ENCODE data around the gene ICA1L.
"Not testable (repeated sequence)": the region's sequence is repeated elsewhere in the genome, so short reads cannot be mapped to it uniquely, and the experiment has no call there.

ICA1L gene

DNA sequence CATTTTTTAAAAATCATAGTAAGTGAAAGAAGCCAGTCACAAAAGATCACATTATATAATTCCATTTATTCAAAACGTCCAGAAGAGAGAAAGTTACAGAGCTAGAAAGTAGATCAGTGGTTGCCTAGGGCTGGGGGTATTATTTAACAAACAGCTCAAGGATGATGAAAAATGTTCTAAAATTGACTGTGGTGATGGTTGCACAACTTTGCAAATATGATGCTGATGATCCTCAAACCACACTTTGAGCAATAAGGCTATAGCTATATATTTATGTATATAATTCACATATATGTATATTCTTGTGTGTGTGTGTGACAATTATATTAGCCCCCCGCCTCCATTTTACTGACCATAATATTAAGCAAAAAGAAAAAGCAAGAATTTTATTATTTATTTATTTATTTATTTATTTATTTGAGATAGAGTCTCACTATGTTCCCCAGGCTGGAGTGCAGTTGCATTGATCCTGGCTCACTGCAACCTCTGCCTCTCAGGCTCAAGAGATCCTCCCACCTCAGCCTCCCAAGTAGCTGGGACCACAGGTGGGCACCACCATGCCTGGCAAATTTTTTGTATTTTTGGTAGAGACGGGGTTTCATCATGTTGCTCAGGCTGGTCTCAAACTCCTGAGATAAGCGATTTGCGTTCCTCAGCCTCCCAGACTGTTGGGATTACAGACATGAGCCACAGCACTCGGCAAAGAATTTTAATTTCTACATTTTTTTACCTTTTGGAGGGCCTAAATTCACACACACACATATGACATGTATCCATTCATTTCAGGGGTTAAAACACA is 38.0 kb upstream of the ICA1L start:
- POLR2A ChIA-PET = interaction anchor here (1.6 kb wide), 1 partner anchor 105 kb away, joined by 3 read pairs; the partner anchor contains the start of gene NBEAL1
- CTCF ChIA-PET = interaction anchor here (0.9 kb wide), 1 partner anchor 906 kb away, joined by 4 read pairs; no protein-coding TSS in a partner anchor
- no peak for DNase-seq (ENCODE audit: extremely low spot score)
- TF ChIP-seq FOXK2 (IDR thresholded peaks at IDR 0.05) (no peak), TARDBP (IDR thresholded peaks at IDR 0.05) (no peak), CTBP1 (IDR thresholded peaks at IDR 0.05; ENCODE audit: borderline replicate concordance) (no peak), HDGF (IDR thresholded peaks at IDR 0.05; ENCODE audit: borderline replicate concordance) (no peak), BHLHE40 (IDR thresholded peaks at IDR 0.05; ENCODE audit: borderline replicate concordance) (no peak), ZNF384 (IDR thresholded peaks at IDR 0.05) (no peak), NFRKB (IDR thresholded peaks at IDR 0.05) (no peak), LEF1 (IDR thresholded peaks at IDR 0.05; ENCODE audit: borderline replicate concordance) (no peak), L3MBTL2 (conservative IDR thresholded peaks at IDR 0.05) (no peak), ARNT (IDR thresholded peaks at IDR 0.05) (no peak), SUZ12 (IDR thresholded peaks at IDR 0.05) (no peak), FOXA1 (IDR thresholded peaks at IDR 0.05) (no peak), ELF4 (IDR thresholded peaks at IDR 0.05) (no peak), SP1 (IDR thresholded peaks at IDR 0.05) (no peak)
- TF ChIP-seq, protein P1, sequence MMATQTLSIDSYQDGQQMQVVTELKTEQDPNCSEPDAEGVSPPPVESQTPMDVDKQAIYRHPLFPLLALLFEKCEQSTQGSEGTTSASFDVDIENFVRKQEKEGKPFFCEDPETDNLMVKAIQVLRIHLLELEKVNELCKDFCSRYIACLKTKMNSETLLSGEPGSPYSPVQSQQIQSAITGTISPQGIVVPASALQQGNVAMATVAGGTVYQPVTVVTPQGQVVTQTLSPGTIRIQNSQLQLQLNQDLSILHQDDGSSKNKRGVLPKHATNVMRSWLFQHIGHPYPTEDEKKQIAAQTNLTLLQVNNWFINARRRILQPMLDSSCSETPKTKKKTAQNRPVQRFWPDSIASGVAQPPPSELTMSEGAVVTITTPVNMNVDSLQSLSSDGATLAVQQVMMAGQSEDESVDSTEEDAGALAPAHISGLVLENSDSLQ (IDR thresholded peaks at IDR 0.05) = no peak

DNA sequence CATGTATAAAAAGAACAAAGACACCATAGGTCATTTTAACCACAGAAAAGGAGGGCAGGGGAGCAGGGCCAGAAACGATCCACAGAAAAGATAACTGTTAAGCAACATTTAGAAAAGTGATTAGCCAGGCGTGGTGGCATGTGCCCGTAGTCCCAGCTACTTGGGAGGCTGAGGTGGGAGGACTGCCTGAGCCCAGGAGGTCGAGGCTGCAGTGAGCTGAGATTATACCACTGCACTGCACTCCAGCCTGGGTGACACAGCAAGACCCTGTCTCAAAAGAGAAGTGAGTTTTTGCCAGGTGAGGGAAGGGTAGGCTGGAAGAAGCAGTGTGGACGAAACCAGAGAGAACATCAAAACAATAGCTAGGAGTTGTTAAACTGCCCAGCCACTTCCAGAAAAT is 36.6 kb upstream of the ICA1L start:
- TF ChIP-seq SUZ12 (IDR thresholded peaks at IDR 0.05) (no peak), CTBP1 (IDR thresholded peaks at IDR 0.05; ENCODE audit: borderline replicate concordance) (no peak), HDGF (IDR thresholded peaks at IDR 0.05; ENCODE audit: borderline replicate concordance) (no peak), L3MBTL2 (conservative IDR thresholded peaks at IDR 0.05) (no peak), SP1 (IDR thresholded peaks at IDR 0.05) (no peak), ARNT (IDR thresholded peaks at IDR 0.05) (no peak), TARDBP (IDR thresholded peaks at IDR 0.05) (no peak), NFRKB (IDR thresholded peaks at IDR 0.05) (no peak), ELF4 (IDR thresholded peaks at IDR 0.05) (no peak), FOXM1 (IDR thresholded peaks at IDR 0.05; ENCODE audit: borderline replicate concordance) (no peak), LEF1 (IDR thresholded peaks at IDR 0.05; ENCODE audit: borderline replicate concordance) (no peak), FOXA1 (IDR thresholded peaks at IDR 0.05) (no peak), FOXK2 (IDR thresholded peaks at IDR 0.05) (no peak), ZNF384 (IDR thresholded peaks at IDR 0.05) (no peak), BHLHE40 (IDR thresholded peaks at IDR 0.05; ENCODE audit: borderline replicate concordance) (no peak)
- TF ChIP-seq, protein P1 (IDR thresholded peaks at IDR 0.05) = no peak
- DNase-seq (ENCODE audit: extremely low spot score) = no peak
- ChIA-PET POLR2A (no interaction called here), CTCF (no interaction called here)

DNA sequence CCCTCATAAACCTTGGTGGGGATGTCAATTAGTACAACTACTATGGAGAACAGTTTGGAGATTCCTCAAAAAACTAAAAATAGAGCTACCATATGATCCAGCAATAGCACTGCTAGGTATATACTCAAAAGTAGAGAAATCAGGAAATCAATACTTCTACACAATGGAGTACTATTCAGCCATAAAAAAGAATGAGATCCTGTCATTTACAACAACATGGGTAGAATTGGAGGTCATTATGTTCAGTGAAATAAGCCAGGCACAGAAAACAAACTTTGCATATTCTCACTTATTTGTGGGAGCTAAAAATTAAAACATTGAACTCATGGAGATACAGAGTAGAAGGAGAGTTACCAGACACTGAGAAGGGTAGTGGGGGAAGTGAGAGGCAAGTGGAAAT is 33.9 kb upstream of the ICA1L start:
- CTCF ChIA-PET; POLR2A ChIA-PET; DNase-seq (ENCODE audit: extremely low spot score): not testable (repeated sequence)

DNA sequence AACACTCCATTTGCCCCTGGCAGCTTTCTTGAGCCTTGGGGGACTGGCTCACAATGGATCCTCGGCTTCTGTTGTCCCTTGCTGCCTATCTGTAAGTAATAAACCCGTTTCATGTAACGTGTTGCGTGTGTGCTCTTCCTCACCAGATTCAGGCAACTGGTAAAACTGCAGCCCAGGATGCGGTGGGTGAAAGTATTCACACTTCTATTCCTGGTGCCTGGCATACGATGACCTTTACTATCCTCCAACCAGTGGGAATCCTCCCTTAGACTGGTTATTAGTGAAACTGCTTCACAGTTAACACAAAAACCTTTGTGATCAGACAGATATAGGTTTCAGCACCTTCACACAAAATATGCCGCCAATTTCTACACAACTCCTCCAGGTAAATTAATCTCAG is 13.6 kb upstream of the ICA1L start:
- ChIA-PET POLR2A (no interaction called here), CTCF (no interaction called here)
- TF ChIP-seq NFRKB (IDR thresholded peaks at IDR 0.05) = no peak
- no peak for TF ChIP-seq ZNF384 (IDR thresholded peaks at IDR 0.05)
- no peak for TF ChIP-seq CTBP1 (IDR thresholded peaks at IDR 0.05; ENCODE audit: borderline replicate concordance)
- no peak for TF ChIP-seq FOXM1 (IDR thresholded peaks at IDR 0.05; ENCODE audit: borderline replicate concordance)
- TF ChIP-seq ELF4 (IDR thresholded peaks at IDR 0.05) = no peak
- TF ChIP-seq, protein P1 (IDR thresholded peaks at IDR 0.05) = no peak
- TF ChIP-seq L3MBTL2 (conservative IDR thresholded peaks at IDR 0.05) = no peak
- no peak for DNase-seq (ENCODE audit: extremely low spot score)

DNA sequence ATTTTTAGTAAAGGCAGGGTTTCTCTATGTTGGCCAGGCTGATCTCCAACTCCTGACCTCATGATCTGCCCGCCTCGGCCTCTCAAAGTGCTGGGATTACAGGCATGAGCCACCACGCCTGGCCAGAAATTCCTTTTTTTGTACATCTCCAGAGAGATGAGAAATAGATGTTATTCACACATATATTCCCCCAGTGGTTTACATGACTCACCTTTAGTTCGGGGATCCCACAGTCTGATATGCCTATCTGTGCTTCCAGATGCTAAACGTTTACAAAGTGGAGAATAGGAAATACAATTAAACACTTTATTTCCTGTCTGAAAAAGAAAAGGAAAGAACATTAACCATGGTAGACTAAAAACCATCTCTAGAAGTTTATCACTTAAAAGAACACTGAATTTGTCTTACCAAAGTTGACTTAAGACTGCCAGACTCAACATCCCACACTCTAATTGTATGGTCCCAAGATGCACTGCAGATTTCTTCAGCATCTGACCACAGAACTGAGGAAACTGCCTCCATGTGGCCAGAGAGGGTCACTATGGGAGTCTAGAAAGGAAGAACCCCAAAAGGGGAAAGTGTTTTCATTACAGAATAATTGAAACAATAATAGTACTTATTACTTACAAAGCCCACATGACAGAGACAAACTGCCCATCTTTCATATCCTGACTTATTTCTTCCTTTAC is 12.6 kb upstream of the ICA1L start:
- no peak for DNase-seq (ENCODE audit: extremely low spot score)
- ChIA-PET CTCF (no interaction called here), POLR2A (no interaction called here)
- TF ChIP-seq ZNF384 (IDR thresholded peaks at IDR 0.05) = no peak
- TF ChIP-seq NFRKB (IDR thresholded peaks at IDR 0.05) = no peak
- no peak for TF ChIP-seq ARNT (IDR thresholded peaks at IDR 0.05)
- TF ChIP-seq SUZ12 (IDR thresholded peaks at IDR 0.05) = no peak
- no peak for TF ChIP-seq LEF1 (IDR thresholded peaks at IDR 0.05; ENCODE audit: borderline replicate concordance)
- TF ChIP-seq TARDBP (IDR thresholded peaks at IDR 0.05) = no peak
- TF ChIP-seq HDGF (IDR thresholded peaks at IDR 0.05; ENCODE audit: borderline replicate concordance) = no peak
- no peak for TF ChIP-seq SP1 (IDR thresholded peaks at IDR 0.05)
- no peak for TF ChIP-seq FOXK2 (IDR thresholded peaks at IDR 0.05)
- TF ChIP-seq, protein P1 (IDR thresholded peaks at IDR 0.05) = no peak
- no peak for TF ChIP-seq FOXA1 (IDR thresholded peaks at IDR 0.05)
- no peak for TF ChIP-seq BHLHE40 (IDR thresholded peaks at IDR 0.05; ENCODE audit: borderline replicate concordance)
- no peak for TF ChIP-seq FOXM1 (IDR thresholded peaks at IDR 0.05; ENCODE audit: borderline replicate concordance)
- no peak for TF ChIP-seq CTBP1 (IDR thresholded peaks at IDR 0.05; ENCODE audit: borderline replicate concordance)
- TF ChIP-seq ELF4 (IDR thresholded peaks at IDR 0.05) = no peak
- no peak for TF ChIP-seq L3MBTL2 (conservative IDR thresholded peaks at IDR 0.05)

All from HEK293T (cell line).